ENCODE measurements around the gene GSTT4. TPM values are rescaled to one million over a fixed set of nuclear protein-coding genes. Genes with fewer than 3 reads are reported as not detected.

GSTT4 gene
- total RNA-seq, 1 donor from 2014 or later, result not detected

GRCh38 chr22:23954991-23955305, 50.3 kb downstream of the GSTT4 start:
- intact Hi-C loops (cut with micrococcal nuclease), result loop anchor here (10.0 kb wide), 1 partner anchor 90 kb away; no protein-coding TSS in a partner anchor

- intact Hi-C loops (cut with micrococcal nuclease), result loop anchor here (10.0 kb wide), 1 partner anchor 90 kb away; no protein-coding TSS in a partner anchor
Observed at GRCh38 chr22:23954193-23954990, 50.9 kb downstream of the GSTT4 start.

- intact Hi-C loops (cut with micrococcal nuclease), result loop anchor here (10.0 kb wide), 1 partner anchor 89 kb away; no protein-coding TSS in a partner anchor
Observed at GRCh38 chr22:23953485-23953884, 51.8 kb downstream of the GSTT4 start.

GRCh38 chr22:23952794-23953405, 52.4 kb downstream of the GSTT4 start:
- intact Hi-C loops (cut with micrococcal nuclease), result loop anchor here (10.0 kb wide), 1 partner anchor 88 kb away; no protein-coding TSS in a partner anchor

- intact Hi-C loops (cut with micrococcal nuclease), result loop anchor here (10.0 kb wide), 1 partner anchor 87 kb away; no protein-coding TSS in a partner anchor
Observed at GRCh38 chr22:23951383-23951782, 53.9 kb downstream of the GSTT4 start.

GRCh38 chr22:23949764-23950163, 55.5 kb downstream of the GSTT4 start:
- intact Hi-C loops (cut with micrococcal nuclease), result loop anchor here (10.0 kb wide), 2 partner anchors 45 to 85 kb away; no protein-coding TSS in a partner anchor

Other genes with a start within 250 kb of the GSTT4 start
- gene C22orf15, start 242.5 kb downstream of the GSTT4 start, total RNA-seq, result 0.32 and 0.57 TPM in 2 replicates
- 52.5 and 59.5 TPM in 2 replicates for gene CHCHD10, start 237.5 kb downstream of the GSTT4 start, total RNA-seq
- gene MMP11, start 232.6 kb downstream of the GSTT4 start, total RNA-seq, result 0.45 and 0.73 TPM in 2 replicates
- gene SMARCB1, start 218.5 kb downstream of the GSTT4 start, total RNA-seq, result 82.7 and 89.2 TPM in 2 replicates
- 12.5 and 15.0 TPM in 2 replicates for gene DERL3, start 166.4 kb downstream of the GSTT4 start, total RNA-seq
- 7.3 and 7.5 TPM in 2 replicates for gene SLC2A11, start 147.6 kb downstream of the GSTT4 start, total RNA-seq
- 1,011 TPM in 2 replicates for gene MIF, start 111.1 kb downstream of the GSTT4 start, total RNA-seq
- gene GSTT2B, start 44.3 kb downstream of the GSTT4 start, total RNA-seq, result not detected in 2 replicates
- 4.7 and 5.8 TPM in 2 replicates for gene DDTL, start 38.6 kb downstream of the GSTT4 start, total RNA-seq
- gene DDT, start 31.0 kb downstream of the GSTT4 start, total RNA-seq, result 114 and 117 TPM in 2 replicates
- 0.18 and 0.41 TPM in 2 replicates for gene GSTT2, start 25.3 kb downstream of the GSTT4 start, total RNA-seq
- gene CABIN1, start 5.9 kb upstream of the GSTT4 start, total RNA-seq, result 116 and 121 TPM in 2 replicates
- gene SUSD2, start 176.0 kb upstream of the GSTT4 start, total RNA-seq, result 0.59 and 0.89 TPM in 2 replicates
- 0.11 TPM in 1 of 2 replicates, not detected in the other for gene GGT5, start 239.6 kb upstream of the GSTT4 start, total RNA-seq